HG03175 (cell line): ENCODE results near the gene ZNF746.
A peak's percentile ranks its signal among the peaks of the same experiment; 100 is the strongest.
"Not testable (repeated sequence)": the region's sequence is repeated elsewhere in the genome, so short reads cannot be mapped to it uniquely, and the experiment has no call there.

ENCODE experiments used
- ATAC-seq: cut with Tn5 transposase; IDR thresholded peaks from one replicate; pipeline ENCODE4 v1.9.1; 2021; ENCODE audit warnings: mild to moderate bottlenecking, moderate library complexity; ENCODE audit not compliant: unreplicated experiment

Gene ZNF746

GRCh38 chr7:149497467-149498261 is at the start of gene ZNF746:
ZNF746 (minus strand) TSS chr7:149497809; CDS start chr7:149497536, 273 bp downstream.
- ATAC-seq = peak; percentile 94

GRCh38 chr7:149547126-149547525 is 49.5 kb upstream of the ZNF746 start:
- ATAC-seq = no peak

GRCh38 chr7:149546331-149546730 is 48.7 kb upstream of the ZNF746 start:
- no peak for ATAC-seq

DNA sequence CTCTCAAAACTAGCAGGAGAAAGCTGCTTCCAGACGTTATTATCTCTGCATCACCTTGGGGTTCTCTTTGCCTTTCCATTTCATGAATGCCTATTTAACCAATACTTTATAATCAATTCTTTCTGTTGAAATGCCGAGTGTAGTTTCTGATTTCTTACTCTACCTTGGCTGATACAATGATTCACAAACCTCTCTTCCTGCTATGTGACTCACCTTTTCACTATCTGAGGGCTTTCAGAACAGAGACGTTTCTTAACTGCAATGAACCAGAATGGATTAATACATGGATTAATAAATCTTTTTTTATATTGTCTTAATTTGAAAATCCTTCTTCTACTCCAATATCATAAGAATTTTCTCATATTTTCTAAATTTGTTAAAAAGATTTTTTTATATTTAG is 46.4 kb upstream of the ZNF746 start:
- no peak for ATAC-seq

- no peak for ATAC-seq
Measured at GRCh38 chr7:149532654-149533053, 35.0 kb upstream of the ZNF746 start.

- no peak for ATAC-seq
Measured at GRCh38 chr7:149529136-149529718, 31.6 kb upstream of the ZNF746 start.

DNA sequence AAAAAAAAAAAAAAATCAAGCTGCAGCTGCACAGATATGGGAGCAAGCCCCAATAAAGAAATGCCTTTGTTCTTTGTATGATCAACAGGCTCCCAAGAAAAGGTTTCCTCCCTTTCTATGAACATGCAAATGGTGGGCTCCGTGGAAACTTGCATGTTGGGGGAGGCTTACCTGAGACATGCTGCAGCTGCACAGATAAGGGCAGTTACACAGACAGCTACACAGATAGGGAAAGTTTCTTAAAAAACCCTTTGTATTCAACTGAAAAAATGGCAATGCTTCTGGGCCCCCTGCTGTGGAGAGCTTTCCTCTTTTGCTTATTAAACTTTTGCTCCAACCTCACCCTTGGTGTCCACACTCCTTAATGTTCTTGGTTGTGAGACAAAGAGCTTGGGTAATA is 29.8 kb upstream of the ZNF746 start:
- no peak for ATAC-seq

- ATAC-seq = no peak
Measured at GRCh38 chr7:149525280-149525679, 27.7 kb upstream of the ZNF746 start.

DNA sequence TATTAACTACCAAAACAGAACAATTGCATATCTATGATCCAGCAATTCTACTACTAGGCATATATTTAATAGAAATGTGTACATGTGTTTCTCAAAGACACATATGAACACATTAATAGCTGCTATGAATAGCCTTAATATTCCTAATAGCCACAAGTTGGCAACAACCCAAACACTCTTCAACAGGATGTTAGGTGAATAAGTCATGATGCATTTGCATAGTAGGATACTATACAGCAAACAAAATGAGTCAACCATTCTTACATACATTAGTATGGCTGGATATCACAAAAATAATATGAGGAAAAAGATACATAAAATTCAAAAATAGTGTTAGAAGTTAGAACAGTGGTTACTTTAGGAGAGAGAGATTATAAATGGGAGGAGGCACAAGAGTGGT is 26.8 kb upstream of the ZNF746 start:
- no peak for ATAC-seq

DNA sequence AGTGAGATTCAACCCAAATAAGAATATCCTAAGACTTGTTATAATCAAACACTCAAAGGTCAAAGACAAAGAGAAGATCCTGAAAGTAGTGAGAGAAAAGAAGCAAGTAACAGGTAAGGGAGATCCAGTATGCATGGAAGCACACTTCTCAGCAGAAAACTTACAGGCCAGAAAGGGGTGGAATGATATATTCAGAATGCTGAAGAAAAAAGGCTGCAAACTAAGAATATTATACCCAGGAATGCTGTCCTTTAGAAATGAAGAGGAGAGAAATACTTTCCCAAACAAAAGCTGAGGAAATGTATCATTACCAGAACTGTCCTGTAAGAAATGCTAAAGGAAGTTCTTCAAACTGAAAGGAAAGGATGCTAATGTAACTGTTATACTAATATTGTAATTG is 12.6 kb upstream of the ZNF746 start:
- ATAC-seq = no peak

DNA sequence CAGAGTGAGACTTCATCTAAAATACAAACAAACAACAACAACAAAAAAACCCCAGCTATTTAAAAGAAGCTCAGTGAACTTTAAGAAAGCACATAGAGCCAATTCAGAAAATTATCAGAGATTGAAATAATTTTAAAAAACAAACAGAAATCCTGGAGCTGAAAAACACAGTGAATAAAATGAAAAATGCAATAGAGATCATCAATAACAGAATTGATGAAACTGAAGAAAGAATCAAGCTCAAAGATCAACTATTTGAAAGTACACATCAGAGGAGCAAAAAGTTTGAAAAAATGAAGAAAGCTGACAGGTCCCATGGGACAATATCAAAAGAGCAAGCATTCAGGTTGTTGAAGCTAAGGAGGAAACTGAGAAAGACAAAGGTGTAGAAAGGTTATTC is 12.2 kb upstream of the ZNF746 start:
- ATAC-seq = no peak

DNA sequence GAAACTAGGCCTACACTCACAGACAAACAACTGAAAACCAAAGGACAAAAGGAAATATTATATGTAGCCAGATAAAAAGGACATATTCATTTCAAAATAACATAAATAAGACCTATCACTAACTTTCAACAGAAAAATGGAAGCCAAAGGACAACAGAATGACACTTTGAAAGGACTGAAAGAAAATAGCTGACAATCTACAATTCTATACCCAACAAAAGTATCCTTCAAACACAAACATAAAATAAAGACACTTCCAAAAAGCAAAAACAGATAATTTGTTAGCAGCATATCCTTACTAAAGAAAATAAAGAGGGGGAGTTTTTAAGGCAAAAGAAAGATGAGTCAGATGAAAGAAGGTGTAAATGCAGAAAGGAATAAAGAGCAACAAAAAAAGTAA is 7.9 kb upstream of the ZNF746 start:
- ATAC-seq = no peak

DNA sequence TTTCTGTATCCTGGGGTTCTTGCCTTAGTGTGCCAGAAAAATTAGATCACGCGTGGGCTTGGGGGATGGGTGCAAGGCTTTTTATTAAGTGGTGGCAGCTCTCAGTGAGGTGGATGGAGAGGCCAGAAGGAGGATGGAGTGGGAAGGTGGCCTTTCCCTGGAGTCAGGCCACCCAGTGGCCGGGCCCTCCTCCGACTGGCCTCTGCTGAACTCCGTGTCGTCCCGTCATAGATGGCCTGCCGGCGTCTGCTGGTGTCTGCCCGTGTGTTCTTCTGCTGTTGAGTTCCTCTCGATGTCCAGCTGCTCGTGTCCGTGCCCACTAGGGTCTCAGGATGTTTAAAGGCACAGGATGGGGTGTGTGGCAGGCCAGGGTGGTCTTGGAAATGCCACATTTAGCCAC is 4.0 kb upstream of the ZNF746 start:
- no peak for ATAC-seq

DNA sequence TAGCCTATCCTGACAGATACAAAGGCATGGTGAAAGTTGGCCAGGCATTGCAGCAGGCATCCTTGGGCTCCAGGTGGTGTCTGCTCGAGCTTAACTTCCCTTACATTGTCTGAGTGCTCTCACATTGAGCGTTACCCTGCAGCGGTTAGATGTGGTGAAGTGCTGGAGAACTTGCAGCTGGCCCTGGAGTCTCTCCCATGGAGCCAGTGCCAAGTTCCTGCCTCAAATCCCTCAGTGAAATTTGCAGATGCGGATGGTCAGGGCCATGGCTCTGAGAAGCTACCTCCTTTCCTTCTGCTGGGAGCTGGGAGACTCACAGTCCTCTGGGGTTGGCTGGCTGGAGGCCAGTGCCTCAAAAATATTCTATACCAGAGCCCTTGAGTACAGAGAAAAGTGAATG is 3.3 kb upstream of the ZNF746 start:
- ATAC-seq = no peak

GRCh38 chr7:149500201-149500600 is 2.6 kb upstream of the ZNF746 start:
- no peak for ATAC-seq

DNA sequence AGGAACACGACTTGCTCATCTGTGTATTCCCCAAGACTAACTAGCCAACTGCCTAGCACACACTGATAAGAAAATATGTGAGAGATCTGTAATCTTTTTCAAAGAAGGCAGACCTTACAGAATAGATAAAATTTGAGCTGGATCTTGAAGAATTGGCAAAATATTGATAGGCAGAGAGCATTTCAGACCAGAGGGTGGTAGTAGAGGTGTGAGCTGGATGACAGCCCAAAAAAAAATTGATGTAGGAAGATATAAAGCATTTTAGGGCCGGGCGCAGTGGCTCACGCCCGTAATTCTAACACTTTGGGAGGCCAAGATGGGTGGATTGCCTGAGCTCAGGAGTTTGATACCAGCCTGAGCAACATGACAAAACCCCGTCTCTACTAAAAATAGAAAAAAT is 1.2 kb upstream of the ZNF746 start:
- ATAC-seq = no peak

DNA sequence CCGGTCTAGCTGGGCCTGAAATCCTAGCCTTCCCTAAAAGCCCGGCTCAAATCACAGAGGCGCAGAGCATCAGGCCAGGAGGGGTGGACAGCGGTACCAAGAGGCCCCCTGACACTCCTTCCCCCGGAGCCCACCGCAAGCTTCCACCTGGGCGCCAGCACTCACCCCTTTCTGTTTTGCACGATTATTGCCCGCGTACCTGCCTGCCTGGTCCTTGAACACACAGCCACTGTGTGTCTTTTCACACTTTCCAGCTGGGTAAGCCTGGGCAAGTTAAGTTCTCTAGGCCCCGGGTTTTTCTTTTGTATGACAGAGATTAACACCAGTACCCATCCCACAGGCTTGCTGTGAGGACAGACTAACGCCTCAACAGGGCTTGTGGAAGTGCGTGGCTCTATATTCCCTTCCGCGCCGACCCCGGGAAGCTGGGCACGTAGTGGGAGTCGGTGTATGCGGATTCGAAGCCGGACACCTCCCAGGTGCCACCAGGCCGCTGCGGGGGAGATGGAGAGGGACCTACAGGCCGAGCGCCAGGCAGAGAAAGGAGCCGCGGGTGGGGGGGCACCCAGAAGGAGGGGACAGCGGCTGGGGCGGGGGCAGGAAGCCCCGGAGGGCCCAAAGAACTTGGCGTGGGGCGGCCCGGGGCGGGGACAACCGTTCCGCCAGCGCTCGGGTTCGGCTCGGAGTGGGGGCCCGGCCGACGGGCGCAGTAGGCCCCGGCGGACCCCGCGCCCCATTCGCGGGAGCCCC is 792 bp downstream of the ZNF746 start:
- ATAC-seq = peak; percentile 36

GRCh38 chr7:149495785-149496641 is 1.6 kb downstream of the ZNF746 start:
- no peak for ATAC-seq

GRCh38 chr7:149494738-149495368 is 2.8 kb downstream of the ZNF746 start:
- ATAC-seq = no peak

DNA sequence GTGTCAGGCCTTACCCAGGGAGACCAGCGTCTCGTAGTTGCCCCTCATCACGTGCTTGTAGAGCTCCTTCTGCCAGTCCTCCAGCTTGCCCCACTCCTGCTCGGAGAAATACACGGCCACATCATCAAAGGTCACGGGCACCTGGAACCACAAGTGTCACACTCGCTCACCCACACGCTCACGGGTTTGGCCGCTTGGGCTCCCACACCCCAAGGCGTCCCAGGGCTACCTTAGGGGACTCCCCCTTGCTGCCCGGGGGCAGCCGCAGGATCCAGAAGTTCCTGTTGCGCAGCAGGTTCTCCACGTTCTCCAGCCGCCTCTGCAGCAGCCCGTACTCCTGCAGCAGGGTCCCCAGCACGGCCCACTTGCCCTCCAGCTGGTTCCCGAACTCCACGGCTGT is 3.6 kb downstream of the ZNF746 start:
- not testable (repeated sequence) for ATAC-seq

- ATAC-seq = no peak
Measured at GRCh38 chr7:149493366-149493765, 4.2 kb downstream of the ZNF746 start.
